HG03025 (cell line): Measurements from ENCODE around the gene IGSF3.

ENCODE experiments used
- ATAC-seq: cut with Tn5 transposase; IDR thresholded peaks from one replicate; pipeline ENCODE4 v1.9.1; 2021; ENCODE audit warnings: mild to moderate bottlenecking, moderate library complexity; ENCODE audit not compliant: unreplicated experiment, low FRiP score

The IGSF3 gene

DNA sequence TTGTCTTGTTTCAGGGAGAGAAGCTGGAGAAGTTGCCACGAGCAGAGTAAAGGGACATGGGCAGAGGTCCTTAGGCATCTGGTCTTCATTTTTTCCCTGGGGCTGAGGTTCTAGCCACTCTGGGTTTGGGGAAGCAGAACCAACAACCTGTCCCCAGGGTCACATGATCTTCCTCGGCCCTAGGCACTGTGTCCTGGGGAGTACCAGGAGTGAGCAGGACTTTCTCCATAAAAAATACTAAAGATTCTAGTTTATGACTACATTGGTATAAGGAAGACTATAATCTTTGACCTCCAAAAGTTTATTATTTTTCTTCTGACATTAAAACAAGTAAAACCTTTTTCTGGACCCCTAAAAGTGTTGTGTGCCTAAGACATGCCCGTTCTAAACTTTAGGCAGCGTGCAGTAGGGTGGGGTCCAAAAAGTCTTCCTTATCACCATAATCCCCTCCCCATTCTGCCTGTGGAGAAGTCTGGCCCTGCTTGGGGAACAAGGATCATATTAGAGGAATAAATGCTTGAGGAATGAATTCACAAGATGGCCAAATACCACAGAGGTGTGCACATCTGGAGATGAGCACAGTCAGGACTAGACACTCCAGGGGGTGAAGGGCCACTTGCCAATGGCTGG lies 19.3 kb upstream of the IGSF3 start:
- no peak for ATAC-seq

DNA sequence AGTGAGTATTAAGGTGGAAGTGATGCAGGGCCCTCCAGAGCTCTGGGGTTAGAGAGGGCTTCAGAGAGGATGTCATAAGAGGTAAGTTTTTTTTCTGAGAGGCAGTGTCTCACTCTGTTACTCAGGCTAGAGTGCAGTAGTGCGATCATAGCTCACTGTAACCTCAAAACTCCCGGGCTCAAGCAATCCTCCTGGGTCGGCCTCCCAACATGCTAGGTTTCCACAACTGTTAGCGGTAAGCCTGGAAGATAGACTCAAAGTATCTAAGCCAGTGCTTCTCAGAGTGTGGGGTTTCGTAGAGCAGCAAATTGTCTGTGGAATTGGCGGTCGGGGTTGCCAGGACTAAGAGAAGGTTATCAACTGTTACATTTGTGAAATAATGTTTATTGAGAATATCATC lies 18.6 kb upstream of the IGSF3 start:
- no peak for ATAC-seq

GRCh38 chr1:116684575-116684974 lies 17.0 kb upstream of the IGSF3 start:
- ATAC-seq = no peak

DNA sequence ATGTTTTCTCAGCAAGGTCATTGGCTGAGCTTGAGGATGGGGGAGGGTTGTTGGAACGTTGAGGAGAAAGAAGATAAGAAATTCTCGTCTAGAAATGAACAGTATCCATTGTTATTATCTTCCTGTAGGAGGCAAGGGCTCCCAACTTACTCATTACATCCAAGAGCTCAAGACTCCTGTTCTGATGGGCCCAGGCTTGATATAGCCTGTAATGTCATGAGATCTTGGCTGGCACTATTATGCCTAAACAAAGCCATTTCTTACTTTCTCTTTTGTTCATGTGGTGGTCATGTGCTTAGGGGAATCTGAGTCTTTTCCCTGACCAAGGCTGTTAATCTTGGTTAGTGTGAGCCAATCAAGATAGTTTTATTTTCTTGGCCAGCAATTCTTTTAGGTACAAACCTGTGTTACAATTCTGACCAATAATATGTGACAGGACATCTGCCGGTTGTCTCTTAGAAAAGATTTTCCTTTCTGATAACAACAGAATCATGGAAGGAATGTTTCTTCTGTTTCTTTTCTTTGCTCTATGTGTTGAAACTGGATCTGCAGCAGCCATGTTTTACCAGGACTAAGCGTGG lies 15.2 kb upstream of the IGSF3 start:
- no peak for ATAC-seq

DNA sequence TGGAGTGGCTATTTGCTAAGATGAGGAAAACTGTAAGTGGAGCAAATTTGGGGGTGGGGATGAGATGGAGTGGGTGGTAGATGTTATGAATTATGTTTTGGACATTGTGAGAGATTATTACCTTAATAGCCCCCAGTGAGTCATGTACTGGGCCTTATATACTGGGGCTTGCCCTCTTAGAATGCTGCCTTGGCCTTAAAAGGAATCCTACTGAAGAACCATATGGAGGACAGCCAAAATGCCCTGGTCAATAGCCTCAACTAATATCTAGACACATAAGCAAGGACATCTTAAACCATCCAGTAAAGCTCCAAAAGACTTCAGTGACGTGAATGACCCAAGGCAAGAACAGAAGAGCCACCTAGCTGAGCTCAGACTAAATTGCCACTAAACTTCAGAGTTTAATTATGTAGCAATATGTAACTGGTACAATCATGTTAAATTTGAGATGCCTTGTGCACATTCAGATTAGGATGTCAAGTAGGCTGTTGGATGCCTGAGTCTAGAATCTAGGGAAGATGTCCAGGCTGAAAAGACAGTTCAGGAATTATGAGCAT lies 13.9 kb upstream of the IGSF3 start:
- no peak for ATAC-seq

DNA sequence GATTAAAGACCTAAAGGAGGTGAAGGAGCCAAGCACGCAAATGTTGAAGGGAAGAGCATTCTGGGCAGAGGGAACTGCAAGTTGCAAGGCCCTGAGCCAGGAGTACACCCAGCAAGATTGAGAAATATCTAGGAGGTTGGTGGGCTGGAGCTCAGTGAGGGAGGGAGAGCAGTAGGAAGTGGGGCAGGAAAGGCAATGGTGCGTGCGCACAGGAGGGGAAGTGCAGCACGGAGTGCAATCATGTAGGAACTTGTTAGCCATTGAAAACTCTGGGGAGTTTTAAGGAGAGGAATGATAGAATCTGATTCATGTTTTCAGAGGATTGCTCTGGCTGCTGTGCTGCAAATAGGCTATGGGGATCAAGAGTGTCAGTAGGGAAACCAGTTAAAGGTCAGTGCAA lies 13.2 kb upstream of the IGSF3 start:
- ATAC-seq = no peak

- no peak for ATAC-seq
These were observed 12.5 kb upstream of the IGSF3 start for GRCh38 chr1:116679828-116680628.

- no peak for ATAC-seq
These were observed 11.7 kb upstream of the IGSF3 start for GRCh38 chr1:116679091-116679827.

DNA sequence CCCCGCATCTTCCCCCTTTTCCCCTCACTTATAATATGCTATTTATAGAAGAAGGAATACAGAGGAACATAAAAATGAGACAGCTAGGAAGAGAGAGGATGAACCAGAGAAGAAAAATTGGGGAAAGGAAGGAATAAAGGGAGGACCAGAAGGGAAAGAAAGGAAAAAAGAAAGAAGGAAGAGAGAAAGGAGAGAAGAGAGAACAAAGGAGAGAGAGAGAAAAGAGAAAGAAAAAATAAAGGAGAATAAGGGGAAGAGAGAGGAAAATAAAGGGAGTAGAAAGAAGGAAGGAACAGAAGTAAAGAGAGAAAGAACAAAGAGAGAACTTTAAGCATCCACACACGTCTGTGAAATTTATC lies 11.2 kb upstream of the IGSF3 start:
- no peak for ATAC-seq

- ATAC-seq = no peak
These were observed 10.0 kb upstream of the IGSF3 start for GRCh38 chr1:116677474-116678062.

DNA sequence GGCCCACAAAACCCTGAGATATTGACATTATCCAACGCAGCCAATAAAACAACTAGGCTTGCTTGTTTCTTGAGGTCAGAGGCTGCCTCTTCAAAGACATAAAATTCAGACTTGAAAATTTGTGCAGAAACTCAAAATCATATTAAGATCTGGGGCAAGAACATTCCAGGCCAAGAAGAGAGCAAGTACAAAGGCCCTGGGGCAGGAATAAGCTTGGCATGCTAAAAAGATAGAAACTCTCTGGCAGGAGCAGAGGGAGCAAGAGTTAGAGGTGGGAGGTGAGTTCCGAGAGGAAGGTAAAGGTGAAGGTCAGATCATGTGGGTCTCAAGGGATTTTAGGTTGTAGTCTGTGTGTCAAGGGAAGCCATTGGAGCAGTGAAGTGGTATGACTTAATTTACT lies 8.8 kb upstream of the IGSF3 start:
- ATAC-seq = no peak

DNA sequence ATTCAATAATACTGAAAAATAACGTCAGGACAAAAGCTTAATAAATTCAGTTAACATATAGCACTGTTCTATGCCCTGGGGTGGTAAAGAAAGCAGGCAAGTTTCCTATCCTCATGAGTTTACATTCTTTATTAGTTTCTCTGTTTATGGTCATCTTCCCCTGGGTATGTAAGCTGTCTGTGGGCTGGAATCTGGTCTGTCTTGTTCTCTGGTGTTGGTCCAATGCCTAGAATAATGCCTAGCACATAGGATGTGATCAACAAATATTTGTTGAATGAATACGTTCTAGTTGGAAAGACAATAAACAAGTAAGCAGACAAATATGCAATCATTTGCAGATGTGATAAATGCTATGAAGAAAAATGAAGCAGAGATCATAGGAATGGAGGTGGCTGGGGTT lies 7.2 kb upstream of the IGSF3 start:
- no peak for ATAC-seq

- ATAC-seq = no peak
These were observed 6.5 kb upstream of the IGSF3 start for GRCh38 chr1:116674011-116674531.

DNA sequence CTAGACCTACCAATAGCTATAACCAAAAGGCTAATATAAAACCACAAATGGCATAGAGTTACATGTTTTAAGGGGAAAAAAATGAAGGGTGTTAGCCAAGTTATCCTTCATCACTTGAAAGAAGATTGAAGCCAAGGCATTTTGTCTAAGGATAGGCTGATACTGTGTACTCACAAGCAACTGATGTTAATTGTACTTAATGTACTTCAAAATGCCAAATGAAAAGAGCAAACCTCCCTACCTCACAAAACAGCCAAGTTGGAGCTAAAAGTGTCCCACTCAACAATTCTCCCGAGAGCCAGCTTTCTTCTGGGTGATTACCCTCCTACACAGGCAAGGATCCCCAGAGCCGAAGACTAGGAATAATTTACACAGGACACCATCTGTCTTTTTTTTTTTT lies 4.4 kb upstream of the IGSF3 start:
- no peak for ATAC-seq

DNA sequence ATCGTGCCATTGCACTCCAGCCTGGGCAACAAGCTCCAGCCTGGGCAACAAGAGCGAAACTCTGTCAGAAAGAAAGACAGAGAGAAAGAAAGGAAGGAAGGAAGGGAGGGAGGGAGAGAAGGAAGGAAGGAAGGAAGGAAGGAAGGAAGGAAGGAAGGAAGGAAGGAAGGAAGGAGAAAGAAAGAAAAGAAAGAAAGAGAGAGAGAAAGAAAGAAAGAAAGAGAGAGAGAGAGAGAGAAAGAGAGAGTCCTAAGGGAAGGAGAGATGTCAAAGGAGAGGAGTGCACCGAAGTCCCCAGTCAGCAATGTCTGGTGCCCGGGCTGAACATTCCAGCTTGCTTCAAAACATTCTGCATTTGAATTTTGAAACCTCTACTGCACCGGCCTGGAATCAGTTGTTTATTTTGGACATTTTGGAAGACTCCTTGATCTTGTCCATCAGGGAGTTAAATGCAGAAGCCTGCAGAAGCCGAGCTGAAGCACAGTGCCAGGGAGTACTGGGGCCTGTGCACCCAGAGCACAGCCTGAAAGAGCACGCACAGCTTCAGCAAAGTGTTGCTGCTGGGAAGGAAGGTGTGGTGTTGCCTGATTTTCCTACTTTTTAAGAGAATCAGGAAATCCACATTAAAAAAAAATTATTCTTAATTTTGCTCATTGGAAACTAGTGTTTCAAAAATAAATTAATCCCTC lies 3.7 kb upstream of the IGSF3 start:
- ATAC-seq = no peak

- ATAC-seq = no peak
These were observed 744 bp upstream of the IGSF3 start for GRCh38 chr1:116668277-116668676.

DNA sequence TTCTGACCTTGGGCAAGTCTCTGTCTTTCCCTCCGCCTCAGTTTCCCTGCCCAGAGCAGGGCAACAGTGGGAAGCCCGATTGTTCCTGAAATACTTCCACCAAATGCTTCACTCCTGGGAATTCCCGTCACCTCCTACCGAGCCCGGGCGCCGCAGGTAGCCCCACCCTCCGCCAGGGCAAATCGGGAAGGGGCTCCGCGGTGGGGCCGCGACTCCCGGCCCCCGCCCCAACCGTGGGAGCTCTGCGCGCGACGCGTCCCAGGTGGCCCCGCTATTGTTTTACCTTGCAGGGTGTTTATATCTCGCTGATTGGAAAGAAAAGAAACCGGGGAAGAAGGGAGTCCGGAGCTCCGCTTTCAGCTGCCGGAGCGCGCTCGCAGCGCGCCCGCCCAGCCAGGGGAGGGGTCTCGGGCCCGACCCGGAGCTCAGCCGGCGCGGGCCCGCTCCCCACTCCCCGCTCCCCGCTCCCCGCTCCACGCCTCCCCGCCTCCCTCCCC lies 407 bp downstream of the IGSF3 start:
- no peak for ATAC-seq

GRCh38 chr1:116666187-116667077 lies 1.1 kb downstream of the IGSF3 start:
- no peak for ATAC-seq

DNA sequence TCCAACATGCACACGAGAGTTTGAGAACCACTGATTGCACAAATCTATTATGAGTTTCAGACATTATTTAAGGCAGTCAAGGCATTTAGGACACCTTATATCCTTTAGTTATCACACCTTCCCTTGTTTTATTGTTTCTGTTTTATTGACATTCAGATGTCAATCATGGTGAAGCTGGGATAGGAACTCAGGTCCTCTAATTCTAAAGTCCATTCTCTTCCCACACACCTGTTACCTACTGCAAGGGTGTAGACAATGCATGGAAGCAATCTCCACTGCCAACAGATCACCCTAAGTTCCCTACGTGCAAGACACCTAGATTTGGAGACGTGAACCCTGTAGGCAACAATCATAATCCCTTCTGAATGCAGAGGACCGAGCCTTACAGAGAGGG lies 2.6 kb downstream of the IGSF3 start:
- ATAC-seq = no peak
